HL-60 (cell line): Measurements from ENCODE around the gene RUNX3.

ENCODE experiments used
- DNase-seq, 2 experiments: peaks; one replicate each; pipeline ENCODE4 v3.0.0-alpha.2; 2010 to 2020; ENCODE audit warnings: low read depth in 1 of 2, low spot score in 1 of 2
- H3K27ac ChIP-seq: fragments of 250-450 bp; sonication (Bioruptor Pico); replicated peaks from 2 replicates; pipeline ENCODE4 v1.5.1; 2020; ENCODE audit warnings: mild to moderate bottlenecking, moderate library complexity
- H3K27me3 ChIP-seq: fragments of 250-450 bp; sonication (Bioruptor Pico); 2 replicates; pipeline ENCODE4 v1.5.1; 2021; ENCODE audit warnings: mild to moderate bottlenecking, moderate library complexity; ENCODE audit not compliant: insufficient read depth, poor library complexity, severe bottlenecking
- H3K4me3 ChIP-seq: replicated peaks from 2 replicates; pipeline ENCODE4 v1.5.1; 2011; ENCODE audit warnings: mild to moderate bottlenecking, control low read depth, low read length; ENCODE audit not compliant: insufficient read depth
- CTCF ChIP-seq: IDR thresholded peaks from one replicate; pipeline ENCODE4 v1.5.1; 2011; ENCODE audit warnings: low read length, control low read depth, inconsistent platforms; ENCODE audit not compliant: insufficient read depth
- GABPA ChIP-seq: IDR thresholded peaks from 2 replicates; pipeline ENCODE4 v1.6.1; 2012; ENCODE audit warnings: low read depth
- POLR2AphosphoS5 ChIP-seq: IDR thresholded peaks from 2 replicates; pipeline ENCODE4 v1.6.1; 2012; ENCODE audit warnings: low read depth
- REST ChIP-seq: IDR thresholded peaks from 2 replicates; pipeline ENCODE4 v1.6.1; 2012; ENCODE audit warnings: low read depth; ENCODE audit not compliant: insufficient replicate concordance
- SPI1 ChIP-seq: IDR thresholded peaks from 2 replicates; pipeline ENCODE4 v1.6.1; 2012; ENCODE audit warnings: low read depth, mild to moderate bottlenecking, borderline replicate concordance

The RUNX3 gene

GRCh38 chr1:24961961-24962861 lies 32.1 kb upstream of the RUNX3 start:
- Histone ChIP-seq H3K27me3 (no peaks in the 10 kb centered on the region), H3K4me3 (no peak overlapping the region)
- DNase-seq, result no peak

GRCh38 chr1:24961334-24961733 lies 31.3 kb upstream of the RUNX3 start:
- no peak overlapping the region for H3K27ac ChIP-seq
- no peak for DNase-seq
- no peaks in the 10 kb centered on the region for H3K27me3 ChIP-seq
- TF ChIP-seq CTCF (no peak), REST (no peak)
- H3K4me3 ChIP-seq, result no peak overlapping the region

More at GRCh38 chr1:24961961-24962861, 32.1 kb upstream of the RUNX3 start:
- H3K27ac ChIP-seq, result no peak overlapping the region
- no peak for TF ChIP-seq REST
- no peak for TF ChIP-seq POLR2AphosphoS5
- no peak for TF ChIP-seq CTCF
- no peak for TF ChIP-seq GABPA
- TF ChIP-seq SPI1, result no peak

GRCh38 chr1:24960071-24960801 lies 30.2 kb upstream of the RUNX3 start:
- no peak for TF ChIP-seq CTCF
- H3K4me3 ChIP-seq, result no peak overlapping the region

More at GRCh38 chr1:24960071-24960801, 30.2 kb upstream of the RUNX3 start:
- H3K27me3 ChIP-seq, result no peaks in the 10 kb centered on the region
- no peak overlapping the region for H3K27ac ChIP-seq
- DNase-seq, result peak; percentile 32 to 45
